GM12872 (cell line): Measurements from ENCODE around the gene TEKTIP1.

ENCODE experiments used
- CTCF ChIP-seq: IDR thresholded peaks from 3 replicates; pipeline ENCODE4 v1.5.1; 2011; ENCODE audit warnings: low read depth, mild to moderate bottlenecking, low read length, moderate library complexity; ENCODE audit not compliant: insufficient read depth

Gene TEKTIP1

DNA sequence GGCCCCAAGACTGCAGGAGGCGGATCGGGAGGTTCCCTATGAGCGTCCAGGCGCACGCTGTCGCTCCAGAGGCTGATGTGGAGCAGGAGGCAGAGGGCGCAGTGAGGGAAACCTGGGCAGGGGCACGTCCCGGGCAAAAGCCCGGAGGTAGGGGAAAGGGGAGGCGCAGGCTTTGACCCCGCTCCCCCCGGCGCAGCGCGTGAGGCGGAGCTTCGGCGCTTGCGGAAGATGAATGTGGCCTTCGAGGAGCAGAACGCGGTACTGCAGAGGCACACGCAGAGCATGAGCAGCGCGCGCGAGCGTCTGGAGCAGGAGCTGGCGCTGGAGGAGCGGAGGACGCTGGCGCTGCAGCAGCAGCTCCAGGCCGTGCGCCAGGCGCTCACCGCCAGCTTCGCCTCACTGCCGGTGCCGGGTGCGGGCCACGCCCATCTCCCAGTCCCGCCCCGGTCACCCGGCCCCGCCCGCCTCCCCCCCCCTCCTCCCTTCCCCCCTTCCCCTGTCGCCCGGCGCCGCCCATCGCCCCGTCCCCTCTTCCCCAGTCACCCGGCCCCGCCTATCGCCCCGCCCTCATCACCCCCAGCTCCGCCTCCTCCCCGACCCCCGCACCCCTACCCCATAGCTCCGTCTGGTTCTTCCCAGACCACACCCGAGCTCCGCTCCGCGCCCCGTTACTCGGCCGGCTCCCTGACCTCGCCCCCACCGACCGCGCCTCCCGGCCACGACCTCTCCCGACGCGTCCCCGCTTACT is 37.9 kb downstream of the TEKTIP1 start:
- TF ChIP-seq CTCF: no peak

DNA sequence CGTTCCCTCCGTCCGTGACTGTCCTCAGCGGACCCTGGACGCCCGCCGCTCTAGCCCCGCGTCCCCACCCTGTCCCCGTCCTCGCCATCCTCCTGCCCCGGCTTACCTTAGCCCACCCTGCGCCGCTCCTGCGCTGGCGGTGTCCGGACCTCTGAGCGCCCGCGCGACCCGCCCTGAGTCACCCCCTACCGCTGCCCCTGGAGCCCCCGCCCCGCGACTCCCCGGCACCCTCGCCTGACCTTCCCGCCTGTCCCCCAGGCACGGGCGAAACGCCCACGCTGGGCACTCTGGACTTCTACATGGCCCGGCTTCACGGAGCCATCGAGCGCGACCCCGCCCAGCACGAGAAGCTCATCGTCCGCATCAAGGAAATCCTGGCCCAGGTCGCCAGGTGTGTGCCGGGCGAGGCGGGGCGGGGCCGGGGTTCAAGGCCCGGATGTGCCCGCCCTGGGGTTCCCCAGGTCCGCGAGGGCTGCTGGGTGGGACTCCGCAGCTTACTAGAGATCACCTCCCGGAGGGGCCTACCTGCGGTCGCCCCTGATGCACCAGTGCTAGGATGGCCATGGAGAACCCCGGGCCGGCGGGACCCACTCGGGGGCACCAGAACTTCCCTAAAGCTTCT is 38.9 kb downstream of the TEKTIP1 start:
- no peak for TF ChIP-seq CTCF

- TF ChIP-seq CTCF: no peak
Measured at GRCh38 chr19:3578390-3578789, 39.4 kb downstream of the TEKTIP1 start.

DNA sequence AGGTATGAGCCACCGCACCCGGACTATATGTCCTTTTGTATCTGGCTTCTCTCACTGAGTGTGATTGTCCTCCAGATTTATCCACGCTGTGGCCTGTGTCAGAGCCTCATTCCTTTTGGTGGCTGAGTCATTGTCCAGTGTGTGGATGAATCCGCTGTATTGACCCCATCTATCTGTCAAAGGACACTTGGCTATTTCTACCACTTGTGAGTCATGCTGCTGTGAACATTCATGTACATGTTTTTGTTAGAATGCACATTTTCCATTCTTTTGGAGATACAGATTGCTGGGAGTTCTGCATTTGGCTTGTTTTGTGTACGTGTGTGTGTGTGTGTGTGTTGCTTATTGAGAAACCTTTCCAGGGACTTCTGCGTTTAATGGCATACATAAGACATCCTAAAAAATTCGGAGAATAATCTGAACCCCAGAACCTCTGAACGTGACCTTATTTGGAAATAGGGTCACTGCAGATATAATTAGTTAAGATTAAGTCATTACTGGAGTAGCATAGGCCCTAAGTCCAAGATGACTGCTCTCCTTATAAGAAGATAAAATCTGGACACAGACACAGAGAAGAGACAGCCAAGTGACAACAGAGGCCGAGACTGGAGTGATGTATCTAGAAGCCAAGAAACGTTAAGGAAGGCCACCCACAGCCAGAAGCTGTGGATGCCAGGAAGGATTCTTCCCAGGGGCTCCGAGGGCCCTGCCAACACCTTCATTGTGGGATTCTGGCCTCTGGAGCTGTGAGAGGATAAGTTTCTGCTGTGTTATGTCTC is 41.4 kb downstream of the TEKTIP1 start:
- no peak for TF ChIP-seq CTCF

DNA sequence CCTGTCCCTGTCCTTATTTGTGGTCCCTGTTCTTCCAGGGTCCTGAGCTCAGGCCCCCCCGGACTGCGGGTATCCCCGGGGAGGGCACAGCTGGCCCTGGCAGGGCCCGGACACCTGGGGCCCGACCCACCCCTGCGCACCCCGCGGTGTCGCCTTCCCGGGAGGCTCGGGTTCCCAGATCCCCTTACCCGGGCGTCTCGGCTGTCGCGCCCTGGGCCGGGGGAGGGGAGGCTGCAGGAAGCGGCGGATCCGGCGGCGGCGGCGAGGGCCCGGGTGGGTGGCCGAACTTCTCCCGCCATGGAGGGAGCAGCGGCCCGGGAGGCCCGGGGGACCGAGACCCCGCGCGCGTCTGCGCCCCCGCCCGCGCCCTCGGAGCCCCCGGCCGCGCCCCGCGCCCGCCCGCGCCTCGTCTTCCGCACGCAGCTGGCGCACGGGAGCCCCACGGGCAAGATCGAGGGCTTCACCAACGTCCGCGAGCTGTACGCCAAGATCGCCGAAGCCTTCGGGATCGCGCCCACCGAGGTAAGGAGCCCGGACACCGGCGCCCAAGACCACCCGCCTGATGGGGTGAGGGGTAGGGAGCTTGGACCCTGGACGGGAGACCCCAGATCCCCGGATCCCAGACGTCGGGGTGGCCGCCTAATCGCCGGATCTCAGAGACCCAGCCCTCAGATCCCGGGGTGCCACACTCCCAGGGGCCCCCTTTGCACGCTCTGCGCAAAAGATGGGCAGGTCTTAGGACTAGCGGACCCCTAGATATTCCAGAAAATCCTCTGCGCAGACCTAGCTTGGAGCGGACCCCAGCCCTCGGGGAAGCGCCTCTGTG is 46.5 kb downstream of the TEKTIP1 start, which contains the start of gene GIPC3:
Gene GIPC3 (plus strand): TSS at position 178 of the 826 bp plus-strand sequence. CDS start 120 bp downstream, at position 298.
- TF ChIP-seq CTCF: no peak

GRCh38 chr19:3586127-3586626 is 47.2 kb downstream of the TEKTIP1 start:
- peak; percentile 61 for TF ChIP-seq CTCF
